NCI-H69 (cell line): Measurements from ENCODE around the gene TMEM134.
A peak's percentile ranks its signal among the peaks of the same experiment; 100 is the strongest.
"Not testable (repeated sequence)": the region's sequence is repeated elsewhere in the genome, so short reads cannot be mapped to it uniquely, and the experiment has no call there.

Experiments
- DNase-seq: peaks from one replicate; lab custom pipeline; 2025; lab: John Stamatoyannopoulos, UW

TMEM134 gene

DNA sequence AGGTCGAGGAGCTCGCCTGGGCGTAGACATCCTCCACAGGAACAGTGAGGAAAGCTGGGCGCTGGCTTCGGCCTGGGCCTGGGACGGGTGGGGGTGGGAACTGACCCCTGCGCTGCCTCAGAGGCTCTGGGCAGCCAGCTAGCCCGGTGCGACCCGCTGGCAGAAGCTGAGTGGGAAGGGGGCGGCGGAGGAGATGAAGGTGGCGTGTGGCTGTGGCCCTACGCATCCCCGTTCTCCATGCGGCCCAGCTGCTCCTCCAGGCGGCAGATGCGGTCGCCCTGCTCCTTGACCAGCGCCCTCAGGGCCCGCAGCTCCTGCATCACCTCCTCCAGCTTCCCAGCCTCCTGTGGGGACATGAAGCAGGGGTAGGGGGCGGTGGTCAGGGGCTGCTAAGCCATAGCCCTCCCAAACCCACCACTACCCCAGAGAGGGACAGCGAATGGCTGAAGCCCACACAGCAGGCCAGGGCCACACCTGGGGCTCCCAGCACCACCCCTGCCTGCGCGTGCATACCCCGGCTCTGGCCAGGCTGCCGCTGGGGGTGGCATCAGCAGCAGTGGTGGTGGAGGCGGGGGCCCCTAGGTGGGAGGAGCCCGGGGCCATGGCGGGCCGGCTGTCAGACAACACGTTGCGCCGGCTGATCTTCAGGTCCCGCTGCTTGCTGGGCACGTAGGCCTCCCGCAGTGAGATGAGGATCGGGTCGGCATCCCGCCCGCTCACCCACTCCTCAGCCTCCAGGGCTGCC, 30.7 kb downstream of the TMEM134 start:
- no peak for DNase-seq

DNA sequence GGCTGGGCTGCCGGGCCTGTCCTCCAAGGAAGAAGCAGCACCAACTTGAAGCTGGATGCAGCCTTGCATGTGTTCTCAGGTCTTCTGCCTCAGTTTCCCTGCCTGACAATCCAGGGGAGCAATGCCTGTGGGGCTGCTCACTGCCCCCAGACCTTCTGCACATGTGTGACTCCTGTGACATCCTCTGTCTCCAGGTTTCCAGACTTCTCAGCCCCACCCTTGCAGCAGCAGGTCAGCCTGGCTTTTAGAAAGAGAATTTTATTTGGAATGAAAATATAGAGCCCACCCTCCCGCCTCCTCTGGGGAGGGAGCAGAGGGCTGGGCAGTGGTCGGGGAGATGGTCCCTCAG, 31.3 kb downstream of the TMEM134 start:
- DNase-seq: no peak

DNA sequence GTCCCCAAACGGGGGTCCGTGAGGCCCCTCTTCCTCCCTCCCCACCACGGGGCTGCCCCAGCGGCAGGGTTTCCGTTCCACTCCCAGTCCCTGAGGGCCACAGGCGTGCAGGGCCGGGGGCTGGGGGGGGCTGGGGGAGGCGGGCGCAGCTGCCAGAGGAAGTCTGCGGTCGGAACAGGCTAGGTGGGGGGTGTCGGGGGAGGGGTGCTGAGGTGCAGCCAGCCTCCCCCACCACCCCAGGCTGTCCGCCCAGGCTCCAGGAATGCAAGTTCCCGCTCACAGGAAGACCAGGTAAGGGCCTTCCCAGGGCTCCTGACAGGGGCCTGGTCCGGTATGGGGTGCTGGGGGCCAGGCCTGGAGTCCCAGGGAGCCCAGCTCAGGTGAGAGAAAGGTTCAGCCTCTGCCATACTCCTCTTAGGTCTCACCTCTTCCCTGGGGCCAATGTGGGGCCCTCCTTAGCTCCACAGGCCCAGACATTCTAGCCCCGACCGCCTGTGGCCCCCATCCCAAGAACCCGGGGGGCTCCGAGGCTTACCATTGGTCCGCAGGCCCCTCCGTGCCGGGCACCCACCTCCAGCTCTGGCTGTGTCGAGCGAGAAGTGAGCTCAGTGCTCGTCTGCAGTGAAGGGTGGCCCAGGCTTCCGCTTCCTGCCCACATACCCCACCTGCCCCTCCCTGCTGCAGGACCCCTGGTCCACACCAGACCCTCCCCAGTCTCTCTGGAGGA, 31.8 kb downstream of the TMEM134 start, which contains the start of gene PTPRCAP:
Gene PTPRCAP, minus strand, starts transcription at position 601 of the 727 bp plus-strand sequence. Its CDS starts 63 bp downstream, at position 538.
- DNase-seq: no peak

DNA sequence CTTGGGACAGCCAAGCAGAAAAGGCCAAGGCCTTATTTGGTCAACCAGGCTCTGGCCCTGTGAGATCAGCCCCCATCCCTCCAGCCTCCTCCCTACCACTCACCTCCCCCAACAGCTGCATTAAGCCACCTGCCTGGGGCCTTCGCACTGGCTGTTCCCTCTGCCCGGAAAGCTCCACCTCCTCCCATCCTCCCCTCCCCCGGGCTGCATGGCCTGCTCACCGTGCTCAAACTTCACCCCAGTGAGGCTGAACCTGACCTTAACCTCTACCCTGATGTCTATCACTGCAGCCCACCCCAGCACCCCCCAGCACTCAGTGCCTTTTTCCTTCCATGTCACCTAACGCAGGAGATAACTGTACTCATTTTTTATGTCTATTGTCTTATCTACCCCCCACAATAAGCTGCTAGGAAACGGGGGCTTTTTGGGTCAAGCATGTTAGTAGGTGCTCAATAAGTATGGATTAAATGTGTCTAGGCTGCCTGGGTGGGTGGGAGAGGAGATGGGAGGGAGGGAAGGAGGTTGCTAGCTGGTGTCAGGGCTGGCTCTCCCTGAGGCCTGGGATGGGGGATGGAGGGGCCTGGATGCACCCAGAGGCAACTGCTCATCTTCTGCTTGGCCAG, 32.5 kb downstream of the TMEM134 start:
- DNase-seq: no peak

DNA sequence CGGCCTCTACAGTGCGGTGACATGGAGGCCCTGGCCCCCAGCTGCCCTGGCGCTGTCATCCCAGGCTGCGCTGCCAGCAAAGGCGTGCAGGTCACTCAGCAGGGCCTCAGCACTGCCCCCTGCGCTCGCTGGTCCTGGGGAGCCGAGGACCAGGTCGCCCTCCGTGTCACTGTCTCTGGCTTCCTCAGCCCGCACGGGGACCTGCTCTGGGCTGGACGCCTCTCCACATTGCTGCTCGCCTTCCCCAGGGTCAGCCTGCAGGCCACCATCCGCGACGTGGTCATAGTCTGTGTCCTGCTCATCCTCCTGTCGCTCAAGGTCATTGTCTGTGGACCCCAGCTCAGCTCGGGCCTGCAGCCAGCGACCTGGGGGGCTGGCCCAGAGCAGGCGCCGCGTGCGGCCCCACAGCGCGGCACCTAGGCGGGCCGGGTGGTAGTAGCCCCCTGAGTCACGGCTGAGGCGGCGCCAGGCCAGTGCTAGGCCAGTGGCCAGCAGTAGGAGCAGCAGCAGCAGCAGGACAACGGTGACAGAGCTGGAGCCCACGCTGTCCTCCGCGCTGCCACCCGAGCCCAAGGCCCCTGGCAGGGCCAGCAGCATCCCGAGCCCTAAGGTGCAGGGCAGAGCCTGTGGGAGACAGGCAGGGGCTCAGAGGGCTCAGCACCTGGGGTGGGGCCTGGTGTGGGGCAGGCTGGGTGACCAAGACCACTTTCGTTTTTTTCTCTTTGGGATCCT, 33.2 kb downstream of the TMEM134 start:
- no peak for DNase-seq

DNA sequence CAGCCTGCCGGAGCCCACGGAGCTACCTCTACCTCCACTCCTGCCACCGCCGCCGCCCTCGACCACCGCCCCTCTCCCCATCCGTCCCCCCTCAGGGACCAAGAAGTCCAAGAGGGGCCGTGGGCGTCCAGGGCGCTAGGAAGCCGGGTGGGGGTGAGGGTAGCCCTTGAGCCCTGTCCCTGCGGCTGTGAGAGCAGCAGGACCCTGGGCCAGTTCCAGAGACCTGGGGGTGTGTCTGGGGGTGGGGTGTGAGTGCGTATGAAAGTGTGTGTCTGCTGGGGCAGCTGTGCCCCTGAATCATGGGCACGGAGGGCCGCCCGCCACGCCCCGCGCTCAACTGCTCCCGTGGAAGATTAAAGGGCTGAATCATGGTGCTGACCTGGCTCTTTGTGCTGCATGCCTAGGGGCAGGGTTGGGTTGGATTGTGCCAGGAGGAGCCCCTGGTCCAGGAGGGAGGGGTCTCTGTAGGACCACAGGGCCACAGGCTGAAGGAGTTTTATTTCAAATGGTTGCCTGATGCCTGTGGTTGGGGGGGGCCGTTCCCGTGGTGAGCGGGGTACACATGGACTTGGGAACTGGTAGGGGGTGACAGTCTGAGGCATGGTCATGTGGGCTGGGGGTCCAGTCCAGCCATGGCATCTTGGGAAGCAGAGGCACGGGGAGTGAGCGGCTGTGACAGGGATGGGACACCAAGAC, 33.9 kb downstream of the TMEM134 start:
- no peak for DNase-seq

DNA sequence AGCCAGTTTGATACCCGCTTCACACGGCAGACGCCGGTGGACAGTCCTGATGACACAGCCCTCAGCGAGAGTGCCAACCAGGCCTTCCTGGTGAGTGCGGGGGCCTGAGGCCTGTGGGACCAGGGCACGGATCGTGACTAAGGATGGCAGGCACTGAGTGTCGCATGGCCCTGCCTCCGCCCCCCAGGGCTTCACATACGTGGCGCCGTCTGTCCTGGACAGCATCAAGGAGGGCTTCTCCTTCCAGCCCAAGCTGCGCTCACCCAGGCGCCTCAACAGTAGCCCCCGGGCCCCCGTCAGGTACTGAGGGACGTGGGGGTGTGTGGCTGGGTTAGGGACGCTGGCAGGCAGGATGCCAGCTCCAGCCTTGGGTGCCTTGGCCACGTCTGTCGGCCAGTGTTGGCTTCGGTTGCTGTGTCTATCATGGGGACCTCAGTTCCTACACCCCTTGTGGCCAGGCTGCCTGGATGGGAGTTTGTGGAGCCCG, 34.6 kb downstream of the TMEM134 start:
- DNase-seq: no peak

DNA sequence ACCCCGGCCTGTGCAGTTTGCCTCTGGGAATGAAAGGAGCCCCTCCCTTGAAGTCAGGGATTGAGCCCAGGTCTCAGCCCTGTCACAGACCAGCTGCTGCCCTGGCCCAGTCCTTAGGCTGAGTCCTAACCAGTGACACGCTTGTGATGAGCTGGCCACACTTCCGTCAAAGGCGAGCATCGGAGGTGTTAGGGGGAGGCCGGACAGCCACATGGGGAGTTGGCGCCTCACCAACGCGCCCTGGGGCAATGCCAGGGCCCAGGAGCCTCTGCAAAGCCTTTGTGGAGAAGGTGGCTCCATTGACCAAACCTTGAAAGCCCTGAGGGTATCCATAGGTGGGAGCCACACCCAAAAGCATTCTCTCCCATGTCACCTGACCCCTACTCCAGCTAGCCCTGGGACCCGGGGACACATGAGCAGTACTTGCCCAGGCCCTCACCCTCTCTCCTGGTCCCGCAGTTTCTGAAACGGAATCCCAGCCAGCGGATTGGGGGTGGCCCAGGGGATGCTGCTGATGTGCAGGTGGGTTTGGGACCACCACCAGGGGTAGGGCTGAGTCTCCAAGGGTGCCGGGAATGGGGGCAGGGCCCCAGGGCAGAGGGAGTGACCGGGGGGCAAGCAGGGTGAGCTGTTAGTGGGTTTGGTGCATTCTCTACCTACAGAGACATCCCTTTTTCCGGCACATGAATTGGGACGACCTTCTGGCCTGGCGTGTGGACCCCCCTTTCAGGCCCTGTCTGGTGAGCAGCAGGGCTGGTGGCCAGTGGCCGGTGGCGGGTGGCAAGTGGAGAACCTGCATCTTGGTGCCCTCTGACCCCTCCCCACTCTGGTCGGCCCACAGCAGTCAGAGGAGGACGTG, 35.3 kb downstream of the TMEM134 start:
- DNase-seq: peak; percentile 34

DNA sequence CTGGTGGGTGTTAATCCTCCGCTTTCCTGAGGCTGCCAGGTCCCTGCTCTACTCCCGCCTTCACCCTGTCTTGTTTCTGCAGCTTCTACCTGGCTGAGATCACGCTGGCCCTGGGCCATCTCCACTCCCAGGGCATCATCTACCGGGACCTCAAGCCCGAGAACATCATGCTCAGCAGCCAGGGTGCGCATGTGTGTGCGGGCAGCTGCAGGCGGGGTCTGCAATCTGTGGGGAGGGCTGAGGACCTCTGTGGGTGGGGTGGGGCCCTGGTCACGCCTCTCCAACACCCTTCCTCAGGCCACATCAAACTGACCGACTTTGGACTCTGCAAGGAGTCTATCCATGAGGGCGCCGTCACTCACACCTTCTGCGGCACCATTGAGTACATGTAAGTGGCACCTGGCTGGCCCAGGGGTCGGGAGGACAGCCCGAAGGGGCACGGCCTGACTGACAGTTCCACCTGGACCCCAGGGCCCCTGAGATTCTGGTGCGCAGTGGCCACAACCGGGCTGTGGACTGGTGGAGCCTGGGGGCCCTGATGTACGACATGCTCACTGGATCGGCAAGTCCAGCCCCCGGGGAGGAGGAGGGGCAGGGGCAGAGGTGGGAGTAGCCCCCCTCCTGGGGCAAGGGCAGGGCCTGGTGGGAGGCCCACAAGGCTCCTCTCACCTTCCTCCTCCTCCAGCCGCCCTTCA, 36.2 kb downstream of the TMEM134 start:
- no peak for DNase-seq

DNA sequence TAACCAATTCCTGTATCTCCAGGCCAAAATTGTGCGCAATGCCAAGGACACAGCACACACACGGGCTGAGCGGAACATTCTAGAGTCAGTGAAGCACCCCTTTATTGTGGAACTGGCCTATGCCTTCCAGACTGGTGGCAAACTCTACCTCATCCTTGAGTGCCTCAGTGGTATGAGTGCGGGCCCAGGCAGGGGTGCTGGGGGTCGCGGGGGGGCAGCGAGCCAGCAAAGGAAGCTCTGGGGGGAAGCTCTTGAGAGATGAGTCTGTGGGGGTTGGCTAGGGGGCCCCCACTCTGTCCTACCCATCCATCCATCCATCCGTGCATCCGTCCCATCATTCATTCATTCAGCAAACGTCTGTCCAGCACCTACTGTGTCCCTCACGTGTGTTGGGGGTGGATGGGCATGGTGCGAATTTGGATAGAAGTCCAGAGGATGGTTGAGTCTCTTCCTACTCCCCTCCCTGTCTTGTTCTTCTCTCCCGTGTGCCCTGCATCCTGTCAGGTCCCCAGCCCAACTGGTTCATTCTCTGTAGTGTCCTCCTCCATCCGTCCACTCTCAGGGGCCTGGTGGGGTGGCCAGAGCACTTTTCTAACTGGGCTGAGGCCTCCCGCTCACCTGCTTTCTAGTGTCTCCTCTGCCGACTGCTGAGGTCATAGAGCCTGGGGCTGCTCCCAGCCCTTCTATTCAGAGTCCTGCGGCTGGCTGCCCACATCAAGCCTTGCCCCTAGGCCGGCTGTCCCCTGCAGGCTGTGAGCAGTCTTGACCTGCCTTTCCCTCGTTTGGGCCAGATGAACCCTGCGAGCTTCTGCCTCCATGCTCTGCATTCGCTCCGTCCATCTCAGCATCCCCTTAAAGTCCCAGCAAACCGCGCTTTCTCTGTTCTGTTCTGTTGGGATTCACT, 37.5 kb downstream of the TMEM134 start:
- no peak for DNase-seq

DNA sequence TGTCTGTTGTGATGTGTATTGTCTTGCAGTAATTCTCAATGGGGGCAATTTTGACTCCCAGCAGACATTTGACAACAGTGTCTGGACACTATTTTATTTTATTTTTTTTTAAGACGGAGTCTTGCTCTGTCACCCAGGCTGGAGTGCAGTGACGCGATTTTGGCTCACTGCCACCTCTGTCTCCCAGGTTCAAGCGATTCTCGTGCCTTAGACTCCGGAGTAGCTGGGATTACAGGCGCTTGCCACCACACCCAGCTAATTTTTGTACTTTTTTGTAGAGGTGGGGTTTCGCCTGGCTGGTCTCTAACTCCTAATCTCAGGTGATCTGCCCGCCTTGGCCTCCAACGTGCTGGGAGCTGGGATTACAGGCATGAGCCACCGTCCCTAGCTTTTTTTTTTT, 39.3 kb downstream of the TMEM134 start:
- DNase-seq: no peak

DNA sequence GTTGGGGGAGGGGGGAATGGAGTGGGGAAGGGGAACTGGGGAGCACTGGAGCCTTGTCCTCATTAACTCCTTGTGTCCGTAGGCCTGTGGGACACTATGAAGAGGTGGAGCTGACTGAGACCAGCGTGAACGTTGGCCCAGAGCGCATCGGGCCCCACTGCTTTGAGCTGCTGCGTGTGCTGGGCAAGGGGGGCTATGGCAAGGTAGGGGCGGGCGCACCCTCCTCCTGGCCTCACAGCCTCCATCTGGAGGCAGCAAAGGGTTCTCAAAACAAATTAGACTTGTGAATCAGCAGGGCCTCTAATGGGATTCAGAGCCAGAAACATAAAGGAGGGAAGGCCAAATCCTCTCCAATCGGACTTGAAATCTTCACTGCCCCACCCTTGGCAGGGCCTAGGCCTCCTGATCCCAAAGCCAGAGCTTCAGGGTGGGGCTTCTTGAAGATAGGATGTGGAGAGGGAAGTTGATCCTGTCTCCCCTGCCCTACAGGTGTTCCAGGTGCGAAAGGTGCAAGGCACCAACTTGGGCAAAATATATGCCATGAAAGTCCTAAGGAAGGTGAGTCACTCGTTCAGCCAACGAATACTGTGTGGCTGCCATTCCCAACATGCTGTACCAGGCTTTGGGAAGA, 39.9 kb downstream of the TMEM134 start:
- no peak for DNase-seq

DNA sequence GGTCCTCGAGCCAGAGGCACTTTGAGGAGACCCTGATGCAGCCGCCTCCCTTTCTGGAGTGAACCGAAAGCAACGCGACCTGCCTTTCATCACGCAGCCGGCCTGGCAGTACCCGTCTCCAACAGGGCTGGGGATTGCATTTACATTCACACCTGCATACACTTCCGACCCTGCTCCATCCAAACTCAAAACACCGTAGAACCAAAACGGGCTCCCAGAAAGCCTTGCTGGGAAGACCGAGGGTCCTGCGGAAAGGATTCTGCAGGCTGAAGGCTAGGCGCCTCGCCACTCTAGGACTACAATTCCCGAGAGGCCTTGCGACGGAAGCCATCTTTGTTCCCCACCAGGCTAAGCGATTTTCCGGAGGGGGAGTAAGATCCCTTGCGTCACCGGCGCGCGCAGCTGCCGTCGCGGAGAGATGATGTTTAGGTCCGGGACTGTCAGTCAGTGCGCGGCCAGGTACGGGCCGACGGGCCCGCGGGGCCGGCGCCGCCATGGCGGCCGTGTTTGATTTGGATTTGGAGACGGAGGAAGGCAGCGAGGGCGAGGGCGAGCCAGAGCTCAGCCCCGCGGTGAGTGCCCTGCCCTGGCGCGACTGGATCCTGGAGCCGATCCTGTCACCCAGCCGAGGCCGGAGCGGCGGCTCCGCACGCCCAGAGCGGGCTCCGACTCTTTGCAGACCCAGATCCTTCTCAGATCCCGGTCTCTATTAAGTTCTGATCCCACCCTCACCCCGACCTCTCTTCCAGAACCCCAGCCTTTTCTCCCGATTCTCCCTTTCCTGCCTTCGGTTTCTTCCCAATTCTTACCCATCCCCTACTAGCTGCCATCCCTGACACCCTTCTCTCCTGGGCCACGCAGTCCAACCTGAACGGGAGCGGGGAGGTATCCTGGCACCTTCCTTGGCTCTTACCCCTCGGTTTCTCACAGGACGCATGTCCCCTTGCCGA, 40.7 kb downstream of the TMEM134 start, which contains the start of gene RPS6KB2:
Gene RPS6KB2, plus strand, starts transcription at position 443 of the 950 bp plus-strand sequence. Its CDS starts 52 bp downstream, at position 495.
- peak; percentile 99 for DNase-seq

DNA sequence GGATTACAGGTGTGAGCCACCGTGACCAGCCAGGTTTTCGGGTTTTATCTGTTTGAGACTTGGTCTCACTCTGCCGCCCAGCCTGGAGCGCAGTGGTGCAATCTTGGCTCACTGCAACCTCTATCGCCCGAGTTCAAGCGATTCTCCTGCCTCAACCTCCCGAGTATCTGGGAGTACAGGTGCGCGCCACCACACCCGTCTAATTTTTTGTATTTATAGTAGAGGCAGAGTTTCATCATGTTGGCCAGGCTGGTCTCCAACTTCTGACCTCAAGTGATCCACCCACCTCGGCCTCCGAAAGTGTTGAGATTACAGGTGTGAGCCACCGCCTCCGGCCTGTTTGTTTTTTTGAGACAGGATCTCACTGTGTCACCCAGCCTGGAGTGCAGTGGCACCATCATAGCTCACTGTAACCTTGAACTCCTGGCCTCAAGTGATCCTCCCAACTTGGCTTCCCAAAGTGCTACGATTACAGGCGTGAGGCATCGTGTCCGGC, 41.6 kb downstream of the TMEM134 start:
- DNase-seq: not testable (repeated sequence)

DNA sequence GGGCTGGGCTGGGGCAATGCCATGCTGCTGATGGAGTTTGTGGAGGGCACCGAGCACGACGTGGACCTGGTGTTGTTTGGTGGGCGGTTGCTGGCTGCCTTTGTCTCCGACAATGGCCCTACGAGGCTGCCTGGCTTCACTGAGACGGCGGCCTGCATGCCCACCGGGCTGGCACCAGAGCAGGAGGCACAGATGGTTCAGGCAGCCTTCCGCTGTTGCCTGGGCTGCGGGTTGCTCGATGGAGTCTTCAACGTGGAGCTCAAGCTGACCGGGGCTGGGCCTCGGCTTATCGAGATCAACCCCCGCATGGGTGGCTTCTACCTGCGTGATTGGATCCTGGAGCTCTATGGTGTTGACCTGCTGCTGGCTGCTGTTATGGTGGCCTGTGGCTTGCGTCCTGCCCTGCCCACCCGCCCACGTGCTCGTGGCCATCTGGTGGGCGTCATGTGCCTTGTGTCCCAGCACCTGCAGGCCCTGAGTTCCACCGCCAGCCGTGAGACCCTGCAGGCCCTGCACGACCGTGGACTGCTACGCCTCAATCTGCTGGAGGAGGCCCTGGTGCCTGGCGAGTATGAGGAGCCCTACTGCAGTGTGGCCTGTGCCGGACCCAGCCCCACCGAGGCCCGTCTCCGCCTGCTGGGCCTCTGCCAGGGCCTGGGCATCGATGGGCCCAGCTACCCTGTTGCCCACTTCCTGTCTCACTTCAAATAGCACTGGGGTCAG, 45.0 kb downstream of the TMEM134 start:
- no peak for DNase-seq

DNA sequence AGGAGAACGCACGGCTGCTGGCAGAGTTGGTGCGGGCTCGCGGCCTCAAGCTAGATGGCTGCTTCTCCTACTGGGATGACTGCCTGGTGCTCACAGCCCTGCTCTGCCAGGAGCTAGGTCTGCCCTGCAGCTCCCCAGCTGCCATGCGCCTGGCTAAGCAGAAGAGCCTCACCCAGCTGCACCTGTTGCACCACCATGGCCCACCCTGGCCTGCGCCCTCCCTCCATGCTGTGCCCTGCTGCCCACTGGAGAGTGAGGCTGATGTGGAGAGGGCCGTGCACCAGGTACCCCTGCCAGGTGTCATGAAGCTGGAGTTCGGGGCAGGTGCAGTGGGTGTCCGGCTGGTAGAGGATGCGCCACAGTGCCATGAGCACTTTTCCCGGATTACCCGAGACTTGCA, 45.6 kb downstream of the TMEM134 start:
- DNase-seq: no peak
